NCI-H1930 (cell line): ENCODE results near the gene FCN2.
A peak's percentile ranks its signal among the peaks of the same experiment; 100 is the strongest.

Source experiments
- DNase-seq, 2 experiments: peaks; one replicate each; lab custom pipeline; 2025; lab: John Stamatoyannopoulos, UW

Gene FCN2

DNA sequence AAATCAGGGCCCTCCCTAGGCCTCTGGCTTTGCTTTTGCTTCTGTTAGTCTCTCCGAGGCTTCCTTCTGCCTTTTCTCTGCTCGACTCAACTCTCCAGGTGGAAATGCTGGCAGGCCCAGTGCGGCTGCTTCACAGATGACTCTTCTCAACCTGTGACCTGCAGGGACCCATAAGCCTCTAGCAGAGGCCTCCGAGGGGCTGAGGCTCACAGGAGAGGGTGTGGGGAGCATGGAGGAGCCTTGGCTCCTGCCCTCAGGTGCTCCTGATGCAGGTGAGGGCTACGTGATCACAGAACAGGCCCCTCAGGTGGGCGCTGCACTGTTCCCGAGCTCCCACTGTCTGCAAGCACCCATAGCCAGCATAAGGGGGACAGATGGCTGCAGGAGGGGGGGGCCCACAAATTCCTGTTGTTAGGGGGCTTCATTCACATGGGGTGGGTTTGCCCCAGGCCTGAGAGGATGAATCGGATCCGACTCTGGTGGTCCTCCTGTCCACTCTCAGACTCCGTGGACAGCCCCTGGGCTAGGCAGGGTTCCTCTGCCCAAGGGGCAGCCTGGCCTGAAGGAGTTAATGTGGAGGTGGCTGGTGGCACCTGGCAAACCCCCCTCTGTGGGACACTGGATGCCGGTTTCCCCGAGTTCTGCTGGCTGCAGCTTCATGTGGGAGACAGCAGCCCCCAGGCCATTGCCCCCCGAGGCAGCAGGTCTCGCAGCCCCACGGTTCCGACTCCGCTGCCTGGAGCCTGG is 10.9 kb upstream of the FCN2 start:
- DNase-seq = no peak

DNA sequence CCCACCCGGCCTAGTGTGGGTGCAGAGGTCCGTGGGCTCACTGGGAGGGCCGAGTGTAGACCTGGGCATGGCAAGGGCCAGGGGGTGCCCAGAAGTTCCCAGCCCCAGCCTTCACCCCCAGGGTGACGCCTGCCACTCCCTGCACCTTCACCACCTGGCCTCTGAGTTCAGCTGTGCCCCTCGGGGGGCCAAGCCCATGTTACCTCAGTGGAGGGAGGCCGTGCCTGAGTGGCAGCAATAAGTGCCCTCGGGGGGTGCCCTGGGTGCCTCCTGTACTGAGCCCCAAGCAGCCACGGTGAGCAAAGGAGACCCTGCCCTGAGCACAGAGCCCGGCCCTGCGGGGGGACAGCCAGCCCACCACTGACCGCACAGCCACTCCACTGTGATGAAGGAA is 10.3 kb upstream of the FCN2 start:
- DNase-seq = no peak

DNA sequence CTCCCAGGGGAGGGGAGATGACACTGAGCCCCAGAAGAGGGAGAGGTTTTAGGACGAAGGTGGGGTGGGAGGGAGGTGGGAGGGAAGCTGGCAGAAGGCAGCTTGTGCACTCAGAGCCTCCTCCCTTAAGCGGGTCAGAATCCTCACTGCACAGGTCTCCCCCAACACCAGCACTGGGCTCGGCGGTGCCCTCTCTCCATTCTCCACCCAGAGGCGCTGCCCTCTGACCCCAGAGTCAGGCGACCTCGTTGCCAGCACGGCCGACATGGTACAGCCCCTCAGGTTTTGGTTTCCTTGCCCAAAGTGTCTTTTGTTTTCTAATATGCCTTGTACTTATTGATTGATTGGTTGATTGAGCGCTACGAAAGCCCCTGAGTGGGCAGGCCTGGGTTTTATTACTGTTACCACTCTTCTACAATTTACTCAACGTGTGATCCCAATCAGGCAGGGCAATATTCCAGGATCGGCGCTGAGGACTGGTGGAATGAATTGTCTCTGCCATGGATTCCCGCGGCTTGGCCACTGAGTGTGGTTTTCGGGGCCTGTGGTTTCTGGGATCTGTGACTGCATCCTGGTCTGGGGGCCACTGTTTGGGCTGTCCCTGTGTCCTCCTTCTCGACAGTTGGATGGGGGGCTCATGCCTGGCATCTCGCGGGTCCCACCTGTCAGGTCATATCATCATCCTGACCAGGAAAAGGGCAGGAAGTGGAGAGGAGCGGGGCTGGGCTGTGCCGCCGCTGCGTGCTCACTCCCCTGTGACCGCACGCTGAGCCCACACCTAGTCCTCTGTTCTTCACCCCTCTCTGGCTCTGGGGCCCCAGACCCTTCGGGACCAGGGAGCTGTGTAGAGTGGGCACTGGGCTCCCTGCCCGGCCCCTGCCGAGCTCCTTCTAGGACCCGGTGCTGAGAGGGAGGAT is 9.6 kb upstream of the FCN2 start:
- no peak for DNase-seq

DNA sequence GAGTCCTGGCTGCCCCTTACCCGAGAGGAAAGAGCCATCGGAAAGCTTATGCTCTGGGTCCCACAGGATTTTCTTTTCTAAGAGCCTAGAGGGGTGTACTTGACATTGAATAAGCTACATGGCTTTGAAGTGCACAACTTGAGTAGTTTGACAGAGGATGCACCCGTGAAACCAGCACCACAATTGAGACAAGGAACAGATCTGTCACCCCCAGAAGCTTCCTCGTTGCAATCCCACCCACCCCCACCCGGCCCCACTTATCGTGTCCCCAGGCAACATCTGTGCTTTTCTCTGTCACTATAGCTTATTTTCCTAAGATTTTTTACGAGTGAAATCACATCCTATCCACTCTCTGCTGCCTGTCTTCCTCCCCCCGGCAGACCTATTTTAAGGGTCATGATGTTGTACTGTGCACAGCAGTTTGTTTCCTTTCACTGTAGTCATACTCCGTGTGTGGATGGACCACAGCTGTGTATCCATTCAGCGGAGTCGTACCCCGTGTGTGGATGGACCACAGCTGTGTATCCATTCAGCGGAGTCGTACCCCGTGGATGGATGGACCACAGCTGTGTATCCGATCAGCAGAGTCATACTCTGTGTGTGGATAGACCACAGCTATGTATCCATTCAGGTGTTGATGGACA is 8.8 kb upstream of the FCN2 start:
- no peak for DNase-seq

DNA sequence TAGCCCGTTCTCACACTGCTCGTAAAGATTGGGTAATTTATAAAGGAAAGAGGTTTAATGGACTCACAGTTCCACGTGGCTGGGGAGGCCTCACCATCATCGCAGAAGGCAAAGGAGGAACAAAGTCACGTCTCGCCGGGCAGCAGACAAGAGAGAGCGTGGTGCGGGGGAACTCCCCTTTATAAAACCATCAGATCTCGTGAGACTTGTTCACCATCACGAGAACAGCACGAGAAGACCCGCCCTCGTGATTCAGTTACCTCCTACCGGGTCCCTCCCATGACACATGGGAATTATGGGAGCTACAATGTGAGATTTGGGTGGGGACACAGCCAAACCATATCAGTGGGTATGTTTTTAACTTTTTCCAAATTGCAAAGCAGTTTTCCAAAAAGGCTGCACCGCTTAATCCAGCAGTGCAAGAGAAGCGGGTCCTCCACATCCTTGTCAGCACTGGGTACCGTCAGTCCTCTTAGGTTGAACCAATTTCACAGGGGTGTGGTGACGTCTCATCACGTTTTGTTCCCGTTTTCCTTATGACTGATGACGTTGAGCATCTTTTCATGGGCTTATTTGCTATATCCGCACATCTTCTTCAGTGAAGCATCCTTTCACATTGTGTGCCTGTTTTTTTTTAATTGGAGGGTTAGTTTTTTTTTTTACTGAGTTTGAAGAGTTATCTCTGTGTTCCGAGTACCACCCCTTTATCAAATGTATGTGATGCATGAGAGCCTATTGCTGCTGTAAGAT is 8.0 kb upstream of the FCN2 start:
- DNase-seq = peak in 1 of 2 experiments; percentile 23

DNA sequence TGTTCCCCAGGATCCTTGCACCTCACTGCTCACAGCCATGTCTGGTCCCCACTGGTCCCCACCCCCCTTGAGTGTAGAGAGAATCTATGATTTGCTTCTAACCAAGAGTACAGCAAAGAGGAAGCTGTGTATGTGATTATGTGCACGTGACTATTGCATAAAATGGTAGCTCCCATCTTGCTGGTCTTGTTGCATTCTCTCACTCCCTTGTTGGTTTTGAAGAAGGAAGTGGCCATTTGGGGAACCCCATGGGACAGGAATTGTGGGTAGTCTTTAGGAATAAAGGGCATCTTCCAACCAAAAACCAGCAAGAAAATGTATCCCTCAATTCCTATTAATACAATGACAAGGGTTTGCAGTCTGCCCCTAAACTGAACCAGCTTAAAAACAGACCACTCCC is 5.2 kb upstream of the FCN2 start:
- DNase-seq = no peak

DNA sequence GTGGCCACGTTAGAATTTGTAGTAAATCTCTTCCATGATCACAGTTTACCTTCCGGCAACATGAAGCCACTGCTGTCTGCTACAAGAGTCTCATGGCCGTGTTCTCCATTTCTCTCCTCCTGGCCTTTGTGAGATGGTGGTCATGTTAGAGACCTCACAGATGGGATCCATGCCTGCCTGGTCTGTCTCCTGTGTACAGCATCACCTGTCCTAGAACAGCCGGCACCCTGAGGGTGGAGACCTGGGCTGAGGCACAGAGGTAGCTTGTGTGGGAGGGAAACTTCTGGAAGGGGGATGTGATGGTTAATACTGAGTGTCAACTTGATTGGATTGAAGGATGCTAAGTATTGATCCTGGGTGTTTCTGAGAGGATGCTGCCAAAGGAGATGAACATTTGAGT is 3.1 kb upstream of the FCN2 start:
- no peak for DNase-seq

DNA sequence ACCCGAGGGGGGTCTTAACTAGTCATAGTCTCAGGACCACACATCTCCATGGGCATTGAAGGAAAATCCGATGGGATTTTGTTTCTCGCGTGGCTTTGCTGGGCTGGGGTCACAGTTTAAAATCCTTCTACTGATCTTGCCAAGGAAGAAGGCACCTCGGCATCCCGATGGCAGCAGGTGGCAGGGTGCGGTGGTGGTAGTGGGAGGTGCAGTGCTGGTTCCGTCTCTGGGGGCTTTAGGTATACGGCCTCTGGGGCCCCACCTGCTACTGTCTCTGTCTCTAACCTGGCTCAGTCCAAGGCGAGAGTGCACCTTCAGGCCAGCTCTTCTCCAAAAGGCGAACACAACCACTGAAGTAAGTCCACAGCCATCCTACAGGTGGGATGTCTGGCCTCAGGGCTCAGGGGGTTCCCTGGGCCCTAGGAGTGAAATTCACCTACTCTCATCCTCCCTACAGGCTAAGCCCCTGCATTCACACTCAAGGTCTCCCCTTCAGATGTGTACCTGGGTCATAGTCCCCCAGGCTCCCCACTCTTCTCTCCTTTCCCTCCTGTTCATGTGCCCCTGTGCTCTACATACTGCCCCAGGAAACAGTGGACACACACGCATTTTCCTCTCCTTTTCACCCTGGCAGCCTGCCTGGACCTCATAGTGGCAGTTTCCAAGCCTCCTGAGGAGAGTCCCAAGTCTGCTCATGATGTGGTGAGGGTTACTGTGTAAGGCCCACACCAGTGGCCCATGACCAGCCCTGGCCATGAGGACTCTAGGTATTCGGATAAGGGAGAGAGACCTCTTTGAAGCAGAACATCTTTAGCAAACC is 736 bp upstream of the FCN2 start:
- no peak for DNase-seq

DNA sequence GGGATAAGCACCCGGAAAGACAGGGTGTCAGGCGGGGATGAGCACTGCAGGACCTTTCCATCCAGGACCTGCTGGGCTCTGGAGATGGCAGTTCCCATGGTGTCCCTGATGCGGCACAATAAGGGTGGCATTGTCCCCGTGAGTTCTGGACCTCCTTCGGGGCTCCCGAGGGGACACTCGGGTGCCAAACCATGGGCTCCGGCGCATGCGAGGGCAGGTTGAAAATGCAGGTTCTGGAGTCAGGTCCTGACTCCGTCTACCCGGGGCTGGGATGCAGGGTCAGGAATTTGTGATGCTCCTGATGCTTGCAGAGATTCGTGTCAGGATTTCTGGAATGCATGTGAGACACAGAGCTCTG is 682 bp downstream of the FCN2 start:
- DNase-seq = no peak

DNA sequence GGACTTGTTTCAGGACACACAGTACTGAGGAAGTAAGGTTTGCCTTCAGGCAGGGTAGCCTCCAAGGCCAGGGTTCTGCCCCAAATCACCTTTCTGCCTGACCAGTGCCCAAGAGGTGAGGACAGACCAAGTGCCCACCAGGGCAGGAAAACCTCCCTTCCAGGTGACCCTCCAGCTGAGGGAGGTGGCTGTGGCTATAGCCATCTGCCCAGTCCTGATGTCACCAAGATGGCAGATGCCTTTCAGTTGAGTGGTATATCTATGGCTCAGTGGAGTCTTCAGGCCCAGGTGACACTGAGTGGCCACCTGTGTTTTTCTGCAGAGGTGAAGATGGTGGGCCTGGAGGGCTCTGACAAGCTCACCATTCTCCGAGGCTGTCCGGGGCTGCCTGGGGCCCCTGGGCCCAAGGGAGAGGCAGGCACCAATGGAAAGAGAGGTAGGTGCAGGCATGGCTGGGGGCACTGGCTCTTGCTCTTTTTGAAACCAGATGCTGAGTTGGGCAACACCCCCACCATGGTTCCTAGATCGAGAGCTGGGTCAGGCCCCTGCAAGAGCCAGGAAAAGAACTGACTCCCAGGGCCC is 1.7 kb downstream of the FCN2 start:
- no peak for DNase-seq

DNA sequence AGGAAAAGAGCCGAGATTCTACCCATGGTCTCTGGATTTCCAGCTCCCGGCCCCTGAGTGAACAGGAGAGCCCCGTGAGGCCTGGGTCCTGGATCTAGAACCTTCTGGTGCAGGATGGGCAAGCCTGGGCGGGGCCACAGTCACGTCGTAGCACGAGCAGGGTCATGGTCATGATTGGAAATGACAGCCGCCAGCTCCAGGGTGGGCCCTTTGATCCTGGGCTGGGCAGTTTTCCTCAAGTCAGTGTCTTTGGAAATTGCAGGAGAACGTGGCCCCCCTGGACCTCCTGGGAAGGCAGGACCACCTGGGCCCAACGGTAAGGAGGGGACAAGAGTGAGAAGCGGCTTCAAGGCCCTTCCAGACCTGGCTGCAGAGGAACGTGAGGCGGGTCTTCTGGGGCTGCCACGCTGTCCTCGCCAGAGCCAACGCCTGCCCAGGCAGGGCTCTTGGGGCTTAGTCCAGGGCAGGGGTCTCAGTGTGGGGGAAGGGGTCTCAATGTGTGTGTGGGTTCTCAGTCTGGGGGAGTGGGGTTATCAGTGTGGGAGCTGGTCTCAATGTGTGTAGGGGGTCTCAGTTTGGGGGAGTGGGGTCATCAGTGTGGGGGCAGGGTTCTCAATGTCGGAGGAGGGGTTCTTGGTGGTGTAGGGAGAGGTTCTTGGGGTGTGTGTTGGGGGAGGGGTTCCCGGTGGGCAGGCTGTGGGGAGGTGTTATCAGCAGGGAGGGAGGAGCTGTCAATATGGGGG is 2.6 kb downstream of the FCN2 start:
- DNase-seq = no peak

DNA sequence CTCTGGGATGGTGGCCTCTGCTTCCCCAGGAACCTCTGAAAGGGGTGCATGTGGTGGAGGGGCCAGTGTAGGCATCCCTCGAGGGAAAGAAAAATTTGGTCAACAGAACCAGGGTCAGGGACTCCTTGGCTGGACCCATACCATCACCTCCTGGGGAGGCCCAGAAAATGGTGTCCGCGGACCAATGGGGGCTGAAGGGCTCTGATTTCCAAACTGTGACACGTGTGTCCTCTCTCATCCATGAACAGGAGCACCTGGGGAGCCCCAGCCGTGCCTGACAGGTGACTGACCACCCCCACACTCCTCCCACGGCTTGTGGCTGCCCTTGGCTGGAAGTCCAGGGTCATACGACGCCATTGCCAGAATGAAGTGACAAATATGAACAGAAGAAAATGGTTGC is 3.9 kb downstream of the FCN2 start:
- DNase-seq = no peak

DNA sequence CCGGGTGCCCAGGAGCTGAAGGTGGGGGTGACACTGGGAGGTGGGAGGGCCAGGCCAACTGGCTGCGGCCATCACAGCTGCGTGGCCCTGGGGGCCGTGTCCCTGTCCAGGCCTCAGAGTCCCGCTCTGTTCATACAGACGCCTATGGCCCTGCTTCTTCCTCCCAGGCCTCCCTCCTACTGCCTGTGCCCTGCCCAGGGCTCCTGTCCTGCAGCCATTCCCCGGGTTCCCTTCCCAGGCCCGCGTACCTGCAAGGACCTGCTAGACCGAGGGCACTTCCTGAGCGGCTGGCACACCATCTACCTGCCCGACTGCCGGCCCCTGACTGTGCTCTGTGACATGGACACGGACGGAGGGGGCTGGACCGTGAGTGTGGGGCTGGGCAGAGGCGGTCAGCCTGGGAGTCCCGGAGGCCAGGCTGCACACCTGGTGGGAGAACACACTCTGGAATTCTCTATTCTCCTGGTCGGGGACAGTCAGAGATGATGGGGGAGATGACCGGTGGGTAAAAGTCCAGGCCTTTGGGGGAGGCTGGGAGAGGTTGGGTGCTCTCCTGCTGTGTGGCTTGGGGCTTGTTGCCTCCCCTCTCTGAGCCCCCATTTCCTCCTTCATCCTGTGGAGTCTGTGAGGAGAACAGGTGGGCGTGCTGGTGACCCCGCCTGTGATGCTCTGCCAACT is 4.5 kb downstream of the FCN2 start:
- DNase-seq = no peak

DNA sequence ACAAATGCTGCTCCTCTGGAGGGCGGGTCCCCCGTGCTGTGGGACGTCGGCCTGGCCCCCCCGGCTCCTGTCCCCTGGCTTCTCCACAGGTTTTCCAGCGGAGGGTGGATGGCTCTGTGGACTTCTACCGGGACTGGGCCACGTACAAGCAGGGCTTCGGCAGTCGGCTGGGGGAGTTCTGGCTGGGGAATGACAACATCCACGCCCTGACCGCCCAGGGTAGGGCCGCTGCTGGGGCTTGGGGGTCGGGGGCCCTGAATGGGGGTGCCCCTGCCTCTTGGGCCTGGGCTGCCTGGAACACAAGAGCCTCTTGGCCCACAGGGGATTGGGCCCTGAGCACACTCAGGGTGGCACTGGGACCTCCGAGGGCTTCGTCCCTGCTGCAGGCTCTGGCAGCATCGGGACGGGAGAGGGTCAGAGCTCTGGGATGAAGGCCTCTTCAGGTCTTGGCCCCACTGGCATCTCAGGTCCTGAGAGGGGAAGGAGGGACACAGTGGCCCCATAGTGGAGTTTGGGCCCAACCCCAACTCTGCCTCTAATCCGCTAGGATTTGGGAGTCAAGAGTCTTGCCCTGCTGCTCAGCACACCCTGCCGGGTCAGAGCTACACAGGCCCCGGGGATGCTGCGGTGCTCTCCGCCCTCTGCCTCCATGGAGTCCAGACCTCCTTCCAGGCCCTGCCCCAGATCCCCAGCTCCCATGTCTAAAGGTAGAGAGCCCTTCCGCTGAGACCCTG is 5.2 kb downstream of the FCN2 start:
- DNase-seq = no peak

DNA sequence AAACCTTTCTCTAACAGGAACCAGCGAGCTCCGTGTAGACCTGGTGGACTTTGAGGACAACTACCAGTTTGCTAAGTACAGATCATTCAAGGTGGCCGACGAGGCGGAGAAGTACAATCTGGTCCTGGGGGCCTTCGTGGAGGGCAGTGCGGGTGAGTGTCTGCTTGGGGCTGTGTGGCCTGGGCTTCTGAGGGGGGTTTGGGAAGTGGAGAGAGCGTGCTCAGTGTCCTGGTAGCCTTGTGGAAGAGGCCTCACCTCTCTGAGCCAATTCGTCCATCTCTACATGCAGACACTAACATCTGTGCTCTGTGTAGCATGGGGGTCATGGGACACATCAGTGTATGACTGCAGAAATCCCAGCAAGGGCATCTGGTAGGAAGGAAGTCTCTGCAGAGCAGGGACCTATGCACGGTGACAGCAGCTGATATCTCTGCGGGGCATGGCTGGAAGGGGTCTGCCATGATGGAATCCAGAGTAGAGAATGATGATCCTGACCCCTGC is 5.9 kb downstream of the FCN2 start:
- no peak for DNase-seq

DNA sequence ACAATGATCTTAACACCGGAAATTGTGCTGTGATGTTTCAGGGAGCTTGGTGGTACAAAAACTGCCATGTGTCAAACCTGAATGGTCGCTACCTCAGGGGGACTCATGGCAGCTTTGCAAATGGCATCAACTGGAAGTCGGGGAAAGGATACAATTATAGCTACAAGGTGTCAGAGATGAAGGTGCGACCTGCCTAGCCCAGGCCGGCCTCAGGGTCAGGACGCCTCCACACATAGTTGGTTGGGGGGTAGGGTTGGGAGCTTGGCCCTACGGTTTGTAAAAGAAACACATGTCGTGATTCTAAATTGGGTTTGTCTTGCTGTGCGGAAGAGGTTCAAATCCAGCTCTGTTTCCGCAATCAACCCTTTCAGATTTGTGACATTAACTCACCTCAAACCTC is 6.6 kb downstream of the FCN2 start:
- DNase-seq = no peak

DNA sequence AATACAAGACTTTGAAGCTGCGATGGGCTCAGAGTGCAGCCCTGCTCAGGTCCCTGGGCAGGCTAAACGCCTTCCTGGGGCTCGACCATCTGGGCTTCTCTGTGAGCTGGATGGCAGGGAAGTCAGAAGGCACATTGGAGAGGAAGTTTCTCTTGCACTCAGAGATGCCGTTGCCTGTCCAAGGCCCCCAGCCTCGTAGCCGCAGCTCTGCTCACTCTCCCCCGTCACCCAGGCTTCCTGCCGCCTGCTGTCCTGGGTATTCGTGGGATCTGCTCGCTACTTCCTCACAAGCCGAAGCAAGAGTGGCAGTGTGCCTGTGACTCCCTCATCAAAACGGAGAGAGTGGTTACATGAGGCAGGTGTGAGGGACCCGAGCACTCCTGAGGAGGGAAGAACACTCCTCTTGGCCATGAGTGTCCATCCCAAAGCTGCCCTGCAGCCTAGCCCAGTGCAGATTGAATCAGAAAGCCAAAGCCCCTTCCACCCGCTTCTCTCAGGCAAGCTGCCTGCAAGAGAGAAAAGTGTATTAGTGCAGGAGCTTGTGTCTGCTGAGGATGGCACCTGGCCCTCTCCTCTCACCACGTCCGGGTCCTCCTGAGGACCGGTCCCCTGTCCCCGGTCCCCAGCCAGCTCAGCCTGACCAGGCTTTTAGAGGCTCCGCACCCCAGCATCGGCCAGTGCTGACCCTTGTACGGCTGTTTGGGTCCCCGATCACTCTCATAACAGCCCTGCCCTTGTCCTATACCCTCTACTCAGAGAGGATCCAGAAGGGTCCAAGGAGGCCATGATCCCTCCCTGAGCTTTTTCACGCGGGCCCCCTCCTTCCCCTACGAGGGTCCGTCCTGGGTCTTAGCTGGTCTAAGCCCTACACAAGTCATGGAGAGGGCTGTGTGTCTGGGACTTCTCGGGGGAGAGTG is 7.3 kb downstream of the FCN2 start:
- no peak for DNase-seq
